Activated T-cell treated with anti-CD3 and anti-CD28 coated beads, Interleukin-2, amount 50 U/mL, for 48 hours (primary cell): Measurements from ENCODE around the gene SLC4A3.
A peak's percentile ranks its signal among the peaks of the same experiment; 100 is the strongest.

ENCODE experiments used
- DNase-seq, 2 experiments: peaks; one replicate each; pipeline ENCODE4 v3.0.0-alpha.2; 2020

Gene SLC4A3

DNA sequence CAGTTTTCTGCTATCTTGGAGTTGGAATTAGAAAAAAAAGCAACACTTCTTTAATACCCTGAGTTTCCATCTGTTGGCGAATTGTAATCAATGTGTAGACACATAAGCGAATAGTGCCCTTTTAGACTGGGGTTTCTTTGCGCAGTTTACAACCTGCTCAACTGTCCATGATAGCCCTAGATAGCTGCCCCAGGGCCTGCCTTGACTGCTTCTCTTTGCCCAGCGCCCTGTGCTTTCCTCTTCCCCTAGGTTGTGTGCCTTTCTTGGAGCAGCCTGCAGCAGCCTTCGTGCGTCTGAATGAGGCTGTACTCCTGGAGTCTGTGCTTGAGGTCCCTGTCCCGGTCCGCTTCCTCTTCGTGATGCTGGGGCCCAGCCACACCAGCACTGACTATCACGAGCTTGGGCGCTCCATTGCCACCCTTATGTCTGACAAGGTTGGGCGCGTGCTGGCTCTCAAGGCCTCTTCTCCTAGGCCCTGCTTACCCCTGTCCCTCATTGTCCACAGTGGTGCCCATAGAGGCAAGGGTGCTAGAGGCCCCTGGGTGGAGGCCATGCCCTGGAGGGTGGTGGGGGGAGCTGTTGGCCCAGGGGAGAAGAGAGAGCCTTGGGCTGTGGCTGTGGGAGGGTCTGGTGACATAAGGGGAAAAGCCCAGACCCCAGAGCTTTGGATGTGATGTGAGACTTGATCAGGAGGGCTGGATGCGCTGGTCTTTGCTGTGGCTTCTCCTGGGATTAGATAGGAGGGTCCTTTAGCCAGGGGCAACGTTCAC, 6.9 kb downstream of the SLC4A3 start:
- peak in 1 of 2 experiments; percentile 11 for DNase-seq

DNA sequence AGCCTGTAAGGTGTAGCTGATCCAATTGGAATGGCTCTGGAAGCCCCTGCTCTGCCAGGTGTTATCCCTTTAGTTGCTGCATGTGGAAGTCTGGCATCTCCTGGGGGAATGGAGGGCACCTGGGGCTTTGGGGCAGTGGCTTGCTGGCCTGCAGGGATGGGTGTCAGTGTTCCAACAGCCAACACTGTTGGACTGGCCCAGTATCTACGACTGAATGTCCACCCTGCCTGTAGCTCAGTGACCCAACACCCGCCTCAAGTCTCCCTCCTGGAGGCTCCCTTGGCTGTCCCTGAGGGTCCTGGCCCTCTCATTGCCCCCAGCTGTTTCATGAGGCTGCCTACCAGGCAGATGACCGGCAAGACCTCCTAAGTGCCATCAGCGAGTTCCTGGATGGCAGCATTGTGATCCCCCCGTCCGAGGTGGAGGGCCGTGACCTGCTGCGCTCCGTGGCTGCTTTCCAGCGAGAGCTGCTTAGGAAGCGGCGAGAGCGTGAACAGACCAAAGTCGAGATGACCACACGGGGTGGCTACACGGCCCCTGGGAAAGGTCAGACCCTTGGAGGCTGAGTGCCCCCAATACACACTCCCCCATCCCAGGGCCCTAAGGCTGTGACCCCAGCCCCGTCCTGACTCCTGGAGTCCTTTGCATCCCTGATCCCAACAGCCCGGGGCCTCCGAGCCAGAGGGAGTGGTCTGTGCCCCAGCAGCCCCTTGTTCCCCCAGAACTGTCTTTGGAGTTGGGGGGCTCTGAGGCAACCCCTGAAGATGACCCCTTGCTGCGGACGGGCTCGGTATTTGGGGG, 7.7 kb downstream of the SLC4A3 start:
- DNase-seq, result peak in 1 of 2 experiments; percentile 9

DNA sequence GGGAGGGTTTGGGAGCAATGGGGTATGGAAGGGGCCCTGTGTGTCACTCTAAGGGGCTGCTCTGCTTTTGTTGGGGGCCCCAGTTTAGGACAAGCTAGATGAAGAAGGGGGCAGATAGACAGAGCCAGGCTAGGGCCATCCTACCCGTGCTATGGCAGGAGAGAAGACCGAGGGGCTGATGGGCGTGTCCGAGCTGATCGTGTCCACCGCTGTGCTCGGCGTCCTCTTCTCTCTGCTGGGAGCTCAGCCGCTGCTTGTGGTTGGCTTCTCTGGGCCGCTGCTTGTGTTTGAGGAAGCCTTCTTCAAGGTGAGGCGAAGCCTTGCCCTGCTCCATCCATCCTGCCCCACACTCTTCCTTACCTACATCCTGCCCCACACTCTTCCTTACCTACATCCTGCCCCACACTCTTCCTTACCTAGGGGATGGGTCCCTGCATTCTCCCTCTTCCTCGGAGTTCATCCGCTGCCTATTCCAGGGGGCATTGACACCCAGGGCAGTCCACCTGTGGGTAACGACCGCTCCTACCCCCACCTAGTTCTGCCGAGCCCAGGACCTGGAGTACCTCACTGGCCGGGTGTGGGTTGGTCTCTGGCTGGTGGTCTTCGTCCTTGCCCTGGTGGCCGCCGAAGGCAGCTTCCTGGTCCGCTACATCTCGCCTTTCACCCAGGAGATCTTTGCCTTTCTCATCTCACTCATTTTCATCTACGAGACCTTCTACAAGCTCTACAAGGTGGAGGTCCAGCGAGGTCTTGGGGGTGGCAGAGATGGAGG, 8.9 kb downstream of the SLC4A3 start:
- DNase-seq, result no peak

DNA sequence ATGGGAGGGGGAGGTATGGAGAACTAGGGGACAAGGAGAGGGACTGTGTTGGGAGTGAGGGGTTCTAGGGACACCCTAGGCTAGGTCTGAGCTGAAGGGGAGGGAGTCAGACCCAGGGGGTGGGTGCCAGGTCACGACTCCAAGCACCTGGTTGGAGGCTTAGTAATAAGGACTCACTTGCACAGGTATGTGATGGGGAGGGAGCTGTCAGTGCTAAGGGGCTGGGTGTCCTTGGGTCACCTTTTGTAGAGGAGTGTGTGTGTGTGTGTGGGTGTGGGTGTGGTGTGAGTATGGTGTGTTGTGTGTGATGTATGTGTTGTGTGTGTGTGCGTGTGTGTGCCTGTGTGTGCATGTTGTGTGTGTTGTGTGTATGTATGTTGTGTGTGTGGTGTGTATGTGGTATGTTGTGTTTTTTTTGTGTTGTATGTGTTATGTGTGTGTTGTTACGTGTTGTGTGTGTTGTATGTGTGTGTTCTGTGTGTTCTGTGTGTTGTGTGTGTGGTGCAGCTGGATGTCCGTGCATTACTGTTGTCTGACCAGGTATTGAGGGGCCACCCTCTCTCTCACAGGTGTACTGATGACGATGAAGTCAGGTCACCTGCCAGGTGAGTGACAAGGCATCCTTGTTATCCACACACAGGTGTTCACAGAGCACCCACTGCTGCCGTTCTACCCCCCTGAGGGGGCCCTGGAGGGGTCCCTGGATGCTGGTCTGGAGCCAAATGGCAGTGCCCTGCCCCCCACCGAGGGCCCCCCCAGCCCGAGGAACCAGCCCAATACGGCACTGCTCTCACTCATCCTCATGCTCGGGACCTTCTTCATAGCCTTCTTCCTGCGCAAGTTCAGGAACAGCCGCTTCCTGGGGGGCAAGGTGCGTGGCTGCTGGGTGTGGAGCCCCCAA, 9.8 kb downstream of the SLC4A3 start:
- no peak for DNase-seq

DNA sequence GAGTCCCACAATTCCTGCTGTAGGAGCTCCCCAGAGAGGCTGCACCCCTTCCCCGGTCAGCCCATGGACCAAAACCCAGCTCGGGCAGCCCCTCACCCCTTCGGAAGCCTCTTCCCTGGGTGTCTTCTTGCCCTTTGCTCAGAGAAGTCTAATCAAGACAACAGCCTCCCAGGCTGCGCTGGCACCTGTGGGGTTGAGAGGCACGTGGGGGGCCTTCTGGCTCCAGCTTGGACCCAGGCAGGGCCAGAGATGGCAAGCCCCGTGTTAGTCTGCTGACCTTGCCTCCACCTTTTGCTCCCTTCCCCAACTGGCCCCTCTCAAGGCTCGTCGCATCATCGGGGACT, 10.4 kb downstream of the SLC4A3 start:
- no peak for DNase-seq

DNA sequence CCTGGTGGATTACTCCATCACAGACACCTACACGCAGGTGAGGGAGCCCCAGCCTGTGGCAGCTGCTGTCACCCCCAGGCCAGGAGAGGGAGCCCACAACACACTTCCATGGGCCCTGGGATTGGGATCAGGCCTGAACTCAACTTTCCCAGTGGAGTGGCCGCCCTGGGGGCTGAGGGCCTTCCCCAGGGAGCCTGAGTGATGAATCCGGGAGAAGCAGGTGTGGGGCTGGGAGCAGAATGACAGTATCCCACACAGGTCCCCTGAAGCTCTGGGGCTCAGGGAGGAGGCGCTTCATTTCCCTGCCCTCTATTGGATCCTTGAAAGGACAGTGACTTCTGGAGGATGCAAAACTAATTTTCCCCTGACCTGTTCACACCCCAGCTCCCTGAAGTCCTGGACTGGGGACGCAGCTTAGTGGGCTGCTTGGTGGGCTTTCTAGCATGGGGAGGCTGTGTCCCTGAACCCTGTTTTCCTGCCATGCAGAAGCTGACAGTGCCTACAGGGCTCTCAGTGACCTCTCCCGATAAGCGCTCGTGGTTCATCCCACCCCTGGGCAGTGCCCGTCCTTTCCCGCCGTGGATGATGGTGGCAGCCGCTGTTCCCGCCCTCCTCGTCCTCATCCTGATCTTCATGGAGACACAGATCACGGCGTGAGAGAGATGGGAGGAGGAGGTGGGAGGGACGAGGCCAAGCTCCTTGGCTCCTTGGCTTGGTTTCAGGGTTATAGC, 11.0 kb downstream of the SLC4A3 start:
- no peak for DNase-seq

DNA sequence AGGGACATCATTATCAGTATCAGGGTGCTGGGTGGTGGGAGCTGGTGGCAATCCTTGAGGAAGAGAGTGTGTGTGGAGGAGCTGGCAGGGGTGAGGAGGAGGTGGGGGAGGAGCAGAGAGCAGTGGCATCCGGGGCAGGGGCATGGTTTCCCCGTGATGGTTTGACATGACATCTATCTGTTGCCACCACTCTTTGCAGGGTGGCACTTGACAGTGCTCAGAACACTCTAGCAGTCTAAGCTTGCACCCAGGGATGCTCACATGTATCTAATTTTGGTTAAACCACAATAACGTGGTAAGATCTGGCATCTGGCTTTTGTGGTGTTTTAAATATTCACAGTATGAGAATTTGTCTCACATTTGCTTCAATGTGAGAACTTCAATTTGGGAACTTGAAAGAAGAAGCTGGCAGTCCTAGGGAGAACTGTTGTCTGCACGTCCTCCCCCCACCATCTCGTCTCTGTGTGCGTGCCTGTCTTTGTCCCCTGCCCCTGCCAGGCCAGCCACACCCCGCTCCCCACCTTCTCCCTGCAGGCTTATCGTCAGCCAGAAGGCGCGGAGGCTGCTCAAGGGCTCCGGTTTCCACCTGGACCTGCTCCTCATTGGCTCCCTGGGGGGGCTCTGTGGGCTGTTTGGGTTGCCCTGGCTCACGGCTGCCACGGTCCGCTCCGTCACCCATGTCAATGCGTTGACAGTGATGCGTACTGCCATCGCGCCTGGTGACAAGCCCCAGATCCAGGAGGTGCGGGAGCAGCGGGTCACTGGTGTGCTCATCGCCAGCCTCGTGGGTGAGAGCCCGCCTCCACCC, 11.7 kb downstream of the SLC4A3 start:
- DNase-seq, result no peak

DNA sequence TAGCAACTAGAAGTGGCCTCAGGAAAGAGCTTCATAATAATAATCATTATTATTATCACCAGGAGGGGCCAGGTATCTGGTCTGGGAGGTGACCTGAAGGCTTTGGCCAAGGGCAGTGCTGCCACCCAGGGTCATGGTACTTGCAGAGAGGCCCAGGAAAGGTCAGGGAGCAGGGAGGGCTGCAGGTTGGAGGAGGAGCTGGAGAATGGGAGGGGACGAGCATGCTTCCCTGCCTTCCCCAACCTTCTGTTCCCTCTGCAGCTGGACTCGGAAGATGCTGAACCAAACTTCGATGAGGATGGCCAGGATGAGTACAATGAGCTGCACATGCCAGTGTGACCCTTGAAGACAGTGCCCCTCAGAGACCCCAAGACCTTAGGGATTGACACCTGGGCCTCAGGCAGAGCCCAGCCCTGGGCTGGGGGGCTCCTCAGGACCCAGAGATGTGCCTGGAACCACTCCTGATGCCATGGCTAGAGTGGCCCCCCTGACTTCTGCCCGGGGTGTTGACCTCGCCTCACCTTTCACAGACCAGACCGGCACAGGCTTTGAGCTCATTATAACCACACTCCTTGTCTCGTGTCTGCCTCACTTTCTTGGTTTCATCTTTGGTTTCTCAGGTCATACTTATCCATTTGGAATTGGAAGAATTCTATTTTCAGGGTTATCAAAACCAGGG, 14.1 kb downstream of the SLC4A3 start:
- no peak for DNase-seq

DNA sequence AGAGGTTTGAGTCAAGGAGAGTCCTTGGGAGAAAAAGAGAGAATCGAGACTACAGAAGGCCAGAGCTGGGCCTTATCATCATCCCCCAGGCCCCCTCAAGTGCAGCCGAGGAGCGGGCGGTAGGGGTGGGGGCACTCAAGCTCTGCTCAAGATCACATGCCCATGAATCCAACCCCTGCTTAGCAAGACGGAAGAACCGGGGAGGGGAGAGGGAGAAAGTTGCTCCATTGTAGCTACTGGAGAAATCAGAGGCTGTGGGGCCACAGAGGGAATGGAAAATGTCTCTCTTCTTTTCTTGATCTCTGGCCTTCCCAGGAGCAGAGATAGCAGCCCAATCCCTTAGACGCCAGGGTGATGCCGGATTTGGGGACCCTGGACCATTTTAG, 14.6 kb downstream of the SLC4A3 start:
- no peak for DNase-seq

DNA sequence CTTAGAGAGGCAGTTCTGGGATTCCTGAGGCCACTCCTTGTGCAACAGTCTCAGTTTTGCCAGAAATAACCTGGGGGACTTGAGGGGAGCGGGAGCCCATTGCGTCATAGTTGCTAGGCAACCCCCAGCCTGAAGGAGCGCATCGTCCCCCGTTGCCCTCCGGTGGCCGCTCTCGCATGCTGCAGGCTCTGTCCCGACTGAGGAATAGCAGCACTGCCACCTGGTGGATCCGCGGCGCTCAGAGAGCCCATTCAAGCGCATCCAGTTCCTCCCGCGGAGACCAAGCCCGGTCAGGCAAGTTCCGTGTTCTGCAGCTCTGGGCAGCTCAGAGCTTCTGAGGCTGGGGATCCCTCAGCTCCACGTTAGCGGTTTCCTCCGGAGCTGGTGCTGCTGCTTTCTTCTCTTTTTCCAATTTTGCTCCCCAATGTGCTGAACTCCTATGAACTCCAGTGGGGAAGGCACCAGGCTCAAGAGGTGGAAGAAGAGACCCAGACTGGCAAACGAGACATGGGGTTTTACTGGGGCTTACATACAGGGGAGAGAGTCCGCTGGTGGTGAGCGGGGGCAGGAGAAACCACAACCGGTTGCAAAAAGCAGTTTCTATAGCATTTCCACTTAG, 15.1 kb downstream of the SLC4A3 start:
- peak; percentile 93 for DNase-seq

DNA sequence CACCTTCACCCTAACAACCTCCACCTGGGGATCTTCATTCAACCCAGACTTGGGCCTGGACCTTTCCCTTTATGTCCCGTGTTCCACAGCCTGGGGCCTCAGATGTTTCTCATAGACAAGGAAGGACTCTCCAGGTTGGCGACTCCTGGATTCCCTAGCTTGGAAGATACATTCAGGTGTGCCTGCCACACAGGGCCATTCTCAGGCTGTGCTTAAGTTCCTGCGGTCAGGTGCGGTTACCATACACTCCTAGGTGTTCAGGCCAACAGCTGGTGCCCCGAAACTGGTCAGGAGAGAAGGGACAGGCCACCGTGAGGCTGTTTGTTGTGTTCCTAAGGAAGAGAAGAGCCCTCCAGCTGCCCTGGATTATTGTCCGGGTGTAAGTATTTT, 15.6 kb downstream of the SLC4A3 start:
- DNase-seq, result no peak

DNA sequence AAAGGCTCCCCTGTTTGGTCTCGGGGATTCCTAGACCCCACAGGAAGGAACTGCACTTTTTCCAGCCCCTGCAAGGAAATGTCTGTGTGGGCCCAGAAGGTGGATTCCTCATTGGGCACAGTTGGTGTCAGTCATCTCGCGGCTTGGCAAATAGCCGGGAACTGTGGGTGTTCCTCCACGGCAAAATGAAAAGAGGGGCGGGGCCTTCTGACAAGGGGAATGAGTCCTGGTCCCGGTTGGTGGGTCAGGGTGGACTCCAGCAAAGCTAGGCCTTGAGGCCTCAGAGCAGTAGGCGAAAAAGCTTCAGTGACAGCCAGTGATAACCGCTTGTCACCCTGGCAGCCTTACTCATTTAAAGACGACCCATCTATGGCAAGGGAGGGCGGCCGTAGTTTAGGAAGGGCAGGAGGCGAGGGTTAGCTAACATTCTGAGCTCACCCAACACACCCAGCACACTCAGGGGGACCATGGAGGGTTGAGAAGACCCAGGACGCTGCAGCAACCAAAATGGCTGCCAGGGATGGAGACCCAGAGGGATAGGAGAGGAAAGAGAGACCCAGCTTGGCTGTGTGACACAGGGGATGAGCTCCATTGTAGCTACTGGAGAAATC, 16.5 kb downstream of the SLC4A3 start:
- DNase-seq, result no peak

DNA sequence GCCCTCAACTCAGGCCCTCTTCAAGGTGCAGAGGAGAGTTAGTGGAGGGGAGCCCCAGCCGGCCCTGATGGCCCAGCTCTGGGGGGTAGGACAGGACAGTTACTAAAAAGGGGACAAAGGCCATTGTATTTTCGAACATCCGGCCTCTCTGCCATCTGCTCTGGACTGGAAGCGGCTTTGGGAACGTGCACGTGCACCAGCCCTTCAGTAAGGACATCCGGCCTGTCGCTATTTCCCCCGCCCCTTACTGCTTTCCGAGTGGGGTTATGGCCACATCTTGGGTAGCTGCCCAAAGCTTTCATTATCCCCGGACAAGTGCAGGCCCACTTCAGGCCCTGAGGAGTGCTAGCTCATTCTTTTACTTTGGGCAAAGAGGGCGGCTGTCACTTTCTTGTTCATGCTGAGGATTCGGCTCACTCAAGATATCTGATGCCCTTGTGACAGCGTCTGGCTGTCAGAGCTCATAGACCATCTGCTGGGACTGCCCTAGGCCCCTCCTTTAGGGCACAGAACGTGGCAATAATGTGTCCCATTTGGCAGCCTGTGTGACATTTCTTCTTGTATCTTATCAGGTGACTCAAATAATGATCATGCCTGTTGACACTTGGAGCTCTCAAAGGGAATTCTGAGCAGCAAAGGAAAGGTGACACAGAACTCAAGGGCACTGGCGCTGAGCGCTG, 17.5 kb downstream of the SLC4A3 start:
- DNase-seq, result no peak

DNA sequence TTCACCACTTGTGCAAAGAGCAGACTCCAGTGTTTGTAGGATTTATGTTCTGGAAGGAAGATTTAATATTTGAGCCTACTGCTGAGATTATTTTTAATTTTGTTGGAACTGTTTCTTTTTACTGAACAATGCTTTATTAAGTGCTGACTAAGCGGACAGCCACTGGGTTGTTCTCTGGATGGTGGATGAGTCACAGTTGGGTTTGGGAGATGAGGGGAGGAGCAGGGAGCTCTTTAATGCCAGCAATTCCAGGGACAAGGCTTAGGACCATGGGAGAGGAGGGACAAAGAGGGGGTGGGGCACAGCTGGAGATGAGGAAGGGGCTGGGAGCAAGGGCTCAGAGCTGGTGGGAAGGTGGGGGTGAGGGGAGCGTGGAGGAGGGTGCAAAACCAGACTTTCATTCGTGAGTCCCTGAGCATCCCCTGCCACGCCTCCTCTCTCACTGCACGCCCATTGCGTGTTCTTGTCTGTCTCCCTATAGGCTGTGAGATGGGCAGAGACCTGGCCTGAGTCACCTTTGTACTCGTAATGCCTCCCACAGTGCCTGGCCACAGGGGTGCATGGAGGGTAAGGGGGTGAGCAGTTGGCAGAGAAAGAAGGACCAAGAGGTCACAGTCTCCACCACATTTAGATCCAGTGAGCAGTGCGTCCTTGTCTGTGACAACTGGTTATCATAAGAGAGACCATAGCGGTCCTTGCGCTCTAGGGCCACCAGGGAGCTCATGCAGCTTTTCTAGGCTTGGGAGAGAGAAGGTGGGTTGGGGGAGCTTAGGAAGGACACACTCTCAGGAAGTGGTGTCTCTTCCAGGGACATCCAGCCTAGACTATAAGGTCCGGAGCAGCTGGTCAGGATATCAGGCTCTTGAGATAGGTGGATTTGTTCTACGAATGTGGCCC, 18.4 kb downstream of the SLC4A3 start:
- no peak for DNase-seq

DNA sequence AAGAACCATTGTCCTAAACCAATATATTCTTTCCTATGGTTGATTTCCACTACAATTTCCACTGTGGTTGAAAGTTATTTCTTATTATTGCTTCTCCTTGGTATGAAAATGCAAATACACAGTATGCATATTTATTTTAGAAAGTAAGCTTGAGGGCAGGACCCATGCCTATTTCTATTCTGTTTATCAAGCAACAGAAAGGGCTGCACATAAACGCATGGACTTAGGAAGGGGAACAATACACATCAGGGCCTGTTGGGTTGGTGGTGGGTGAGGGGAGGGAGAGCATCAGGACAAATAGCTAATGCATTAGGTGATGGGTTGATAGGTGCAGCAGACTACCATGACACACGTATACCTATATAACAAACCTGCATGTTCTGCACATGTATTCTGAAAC, 20.7 kb downstream of the SLC4A3 start:
- DNase-seq, result no peak

DNA sequence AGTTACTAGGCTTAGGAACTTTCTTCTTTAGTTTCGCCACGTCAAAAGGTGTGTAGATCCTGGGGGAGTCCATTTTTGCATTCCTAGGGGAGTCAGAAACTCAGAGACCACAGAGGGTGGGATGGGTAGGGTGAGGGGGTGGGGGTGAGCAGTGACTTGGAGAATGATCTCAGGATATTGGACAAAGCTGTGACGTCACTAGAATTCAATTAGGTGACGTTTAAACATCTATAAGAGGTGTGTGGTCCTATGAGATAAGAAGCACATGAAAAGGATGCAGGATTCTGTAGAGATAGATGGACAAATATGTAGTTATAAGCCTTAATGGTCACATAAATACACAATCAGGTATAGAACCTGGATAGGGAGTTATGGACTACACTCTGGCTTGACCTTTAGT, 21.5 kb downstream of the SLC4A3 start:
- no peak for DNase-seq

DNA sequence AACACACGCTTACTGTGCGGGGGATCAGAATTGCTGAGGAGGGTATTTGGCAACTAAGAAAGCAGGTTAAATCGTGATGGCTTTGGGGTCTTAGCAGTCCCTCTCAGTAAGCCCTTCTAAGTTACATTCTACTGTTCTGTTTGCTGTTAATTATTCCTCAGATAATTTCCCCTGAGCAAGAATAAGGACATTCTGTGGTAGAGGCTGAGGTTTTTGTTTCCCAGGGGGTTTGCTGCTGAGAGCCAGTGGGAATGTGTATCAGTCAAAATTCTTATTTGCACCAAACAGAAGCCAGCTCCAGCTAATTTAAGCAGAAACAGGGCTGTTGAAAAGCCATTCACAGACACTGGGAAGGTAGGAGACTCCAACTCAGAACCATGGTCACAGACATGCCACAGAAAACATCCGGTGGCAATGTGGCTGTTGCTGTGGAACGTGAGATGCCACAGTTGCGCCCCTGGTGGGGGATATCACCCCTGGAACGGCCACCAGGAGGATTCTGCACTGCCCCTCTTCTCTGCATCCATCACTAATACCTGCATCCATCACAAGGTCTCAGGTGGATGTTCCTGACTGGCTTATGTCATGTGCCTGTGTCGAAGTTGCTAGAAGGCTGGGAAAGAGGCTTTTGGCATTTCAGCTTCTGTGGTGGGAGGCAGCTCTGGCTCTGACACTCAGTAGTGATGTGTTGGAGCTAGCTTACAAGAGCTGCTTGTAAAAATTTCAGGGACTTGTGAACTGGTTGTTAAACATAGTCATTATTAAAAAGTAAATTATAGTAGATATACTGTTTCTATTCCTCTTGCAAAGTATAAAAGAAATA, 23.2 kb downstream of the SLC4A3 start:
- DNase-seq, result no peak
